GM18505 (cell line): ENCODE measurements around the gene NTSR1.

Source experiments
- ATAC-seq: cut with Tn5 transposase; IDR thresholded peaks from one replicate; pipeline ENCODE4 v1.9.1; 2021; ENCODE audit not compliant: unreplicated experiment
- POLR2A ChIP-seq: IDR thresholded peaks from 4 replicates; pipeline ENCODE4 v1.6.1; 2011; ENCODE audit warnings: borderline replicate concordance; ENCODE audit not compliant: insufficient read depth, insufficient read length; ENCODE audit errors: extremely low read depth

NTSR1 gene

GRCh38 chr20:62733526-62733842, 24.8 kb downstream of the NTSR1 start:
- no peak for TF ChIP-seq POLR2A
- no peak for ATAC-seq

- ATAC-seq = no peak
- no peak for TF ChIP-seq POLR2A
These were observed 25.3 kb downstream of the NTSR1 start for GRCh38 chr20:62733891-62734290.

- TF ChIP-seq POLR2A = no peak
- no peak for ATAC-seq
These were observed 25.7 kb downstream of the NTSR1 start for GRCh38 chr20:62734326-62734725.

GRCh38 chr20:62734881-62735280, 26.2 kb downstream of the NTSR1 start:
- ATAC-seq = no peak
- no peak for TF ChIP-seq POLR2A

GRCh38 chr20:62735331-62735821, 26.7 kb downstream of the NTSR1 start:
- ATAC-seq = no peak
- TF ChIP-seq POLR2A = no peak

- TF ChIP-seq POLR2A = no peak
- no peak for ATAC-seq
These were observed 27.4 kb downstream of the NTSR1 start for GRCh38 chr20:62736026-62736406.

GRCh38 chr20:62736407-62737071, 27.9 kb downstream of the NTSR1 start:
- no peak for ATAC-seq
- no peak for TF ChIP-seq POLR2A

- ATAC-seq = no peak
- TF ChIP-seq POLR2A = no peak
These were observed 28.7 kb downstream of the NTSR1 start for GRCh38 chr20:62737271-62737811.

- ATAC-seq = no peak
- TF ChIP-seq POLR2A = no peak
These were observed 29.6 kb downstream of the NTSR1 start for GRCh38 chr20:62738025-62738881.

GRCh38 chr20:62739067-62739466, 30.4 kb downstream of the NTSR1 start:
- no peak for ATAC-seq
- no peak for TF ChIP-seq POLR2A

- no peak for TF ChIP-seq POLR2A
- ATAC-seq = peak; percentile 17
These were observed 31.1 kb downstream of the NTSR1 start for GRCh38 chr20:62739581-62740285.

- TF ChIP-seq POLR2A = no peak
- peak; percentile 72 for ATAC-seq
These were observed 31.9 kb downstream of the NTSR1 start for GRCh38 chr20:62740286-62741141.
